ENCODE data around the gene OVAAL. TPM values are rescaled to one million over a fixed set of nuclear protein-coding genes. Genes with fewer than 3 reads are reported as not detected.

OVAAL gene
- total and polyA plus RNA-seq, 9 of the 15 experiments (the other 6 are each of a cell fraction or from before 2014, with no cell fraction given): 0.04 to 0.18 (median 0.08) TPM; not detected in 4

GRCh38 chr1:180522213-180522515 is 36.6 kb upstream of the OVAAL start:
- no peak for FAIRE-seq
- H2AFZ ChIP-seq (ENCODE audit: low read depth, low read length): peak overlapping the region; percentile 80
- CTCF ChIA-PET (ENCODE audit: low intra/inter-chr PET ratio): interaction anchor here (0.5 to 1.4 kb wide), 2 partner anchors 231 to 341 kb away, joined by 3 to 5 read pairs; no protein-coding TSS in a partner anchor
- no peaks in the 10 kb centered on the region for H3K27me3 ChIP-seq (ENCODE audit: control insufficient read depth in 2 of 2, insufficient read depth in 2 of 2, low read length in 2 of 2)
- POLR2A ChIA-PET: interaction anchor here (1.0 to 1.8 kb wide), 2 partner anchors 8 to 9 kb away, joined by 4 to 5 read pairs; no protein-coding TSS in a partner anchor
- no TSS peak for BruUV-seq (replicated peaks)
- H3K4me3 ChIP-seq: no peak overlapping the region
- H3K4me1 ChIP-seq (replicated peaks in 1 of 2; ENCODE audit: control insufficient read depth in 2 of 2, insufficient read depth in 2 of 2, low read length in 2 of 2): peaks cover 6 to 22% of the 10 kb centered on the region in 2 experiments; a peak in 3 of 5 replicates
- H3K27ac ChIP-seq (ENCODE audit: extremely low read depth, low read depth, low read length): no peak overlapping the region; the same call in 2 of the 3 replicates
- no peaks in the 10 kb centered on the region for H3K79me2 ChIP-seq (ENCODE audit: control insufficient read depth, insufficient read depth, low read length)
- intact Hi-C loops (cut with micrococcal nuclease) (no loop called here), in situ Hi-C loops (cut with MboI) (no loop called here)
- WGBS (ENCODE audit: insufficient coverage, low coverage, missing lambda C conversion rate): 40% methylated on average over 7 of the region's 7 CpGs
- H4K20me1 ChIP-seq (replicated peaks; ENCODE audit: control insufficient read depth, insufficient read depth, low read length): no peaks in the 10 kb centered on the region
- TF ChIP-seq NR2C1 (IDR thresholded peaks at IDR 0.05) (no peak), NR2C1 (tag; IDR thresholded peaks at IDR 0.05) (0 out of 2 replicates have a peak, but pooled peaks have one; percentile 19), JUND (IDR thresholded peaks at IDR 0.05; ENCODE audit: borderline replicate concordance, low read depth, low read length) (0 out of 2 replicates have a peak, but pooled peaks have one; percentile 25), JUND (tag; IDR thresholded peaks at IDR 0.05; ENCODE audit: borderline replicate concordance, low read depth, low read length) (no peak; the same call in 2 of the 3 replicates), ARID3B (CRISPR knock-in tag; IDR thresholded peaks at IDR 0.05; ENCODE audit: borderline replicate concordance) (no peak), SREBF2 (CRISPR knock-in tag; IDR thresholded peaks at IDR 0.05) (no peak), ID3 (CRISPR knock-in tag; IDR thresholded peaks at IDR 0.05) (no peak), ID3 (tag; IDR thresholded peaks at IDR 0.05) (0 out of 2 replicates have a peak, but pooled peaks have one; percentile 18), CTCF (IDR thresholded peaks at IDR 0.05 in 2 of 3, conservative IDR thresholded peaks at IDR 0.05 in 1 of 3; ENCODE audit: insufficient read depth in 2 of 3, low read depth in 1 of 3, low read length in 3 of 3) (0 out of 6 replicates have a peak, but pooled peaks of 1 of the 3 experiments have one; percentile 10), PTBP1 (IDR thresholded peaks at IDR 0.05; ENCODE audit: low read depth, low read length) (no peak), E2F4 (CRISPR knock-in tag; IDR thresholded peaks at IDR 0.05; ENCODE audit: low read depth) (peak; percentile 18; the same call in 1 of the 2 replicates), ZNF592 (IDR thresholded peaks at IDR 0.05) (0 out of 2 replicates have a peak, but pooled peaks have one; percentile 4), EP300 (IDR thresholded peaks at IDR 0.05; ENCODE audit: low read length) (0 out of 2 replicates have a peak, but pooled peaks have one; percentile 10)
- no peak overlapping the region for H3K9ac ChIP-seq (ENCODE audit: insufficient read depth in 1 of 2, low read depth in 2 of 2, low read length in 2 of 2)
- peak overlapping the region; percentile 33; the same call in 1 of the 2 replicates for H3K4me2 ChIP-seq (ENCODE audit: insufficient read depth, low read length)
- H3K9me1 ChIP-seq (ENCODE audit: control insufficient read depth, insufficient read depth, low read length): no peaks in the 10 kb centered on the region
- DNase-seq (ENCODE audit: extremely low read depth in 1 of 4, low spot score in 3 of 4): peak in 1 of 4 experiments; percentile 28
- H3K36me3 ChIP-seq (ENCODE audit: control insufficient read depth, insufficient read depth, low read length): no peaks in the 10 kb centered on the region
- peak; percentile 24 for ATAC-seq
- no peaks in the 10 kb centered on the region for H3K9me3 ChIP-seq (replicated peaks; ENCODE audit: control insufficient read depth, insufficient read depth, low read depth, low read length)
